ENCODE measurements around the gene FBXO36.

GRCh38 chr2:229931241-229931640 lies 8.9 kb downstream of the FBXO36 start:
- TF ChIP-seq CTCF (IDR thresholded peaks at IDR 0.05; ENCODE audit: borderline replicate concordance, extremely low read depth, low read length, poor library complexity, severe bottlenecking) (no peak), EZH2 (IDR thresholded peaks at IDR 0.05; ENCODE audit: borderline replicate concordance, low read depth, low read length, severe bottlenecking) (no peak)

Data from DND-41 (cell line).